ENCODE data around the gene FTL. TPM values are rescaled to one million over a fixed set of nuclear protein-coding genes. Genes with fewer than 3 reads are reported as not detected.

The FTL gene
- total RNA-seq, 2 experiments from 2014 or later = 1,296 to 1,324 TPM

DNA sequence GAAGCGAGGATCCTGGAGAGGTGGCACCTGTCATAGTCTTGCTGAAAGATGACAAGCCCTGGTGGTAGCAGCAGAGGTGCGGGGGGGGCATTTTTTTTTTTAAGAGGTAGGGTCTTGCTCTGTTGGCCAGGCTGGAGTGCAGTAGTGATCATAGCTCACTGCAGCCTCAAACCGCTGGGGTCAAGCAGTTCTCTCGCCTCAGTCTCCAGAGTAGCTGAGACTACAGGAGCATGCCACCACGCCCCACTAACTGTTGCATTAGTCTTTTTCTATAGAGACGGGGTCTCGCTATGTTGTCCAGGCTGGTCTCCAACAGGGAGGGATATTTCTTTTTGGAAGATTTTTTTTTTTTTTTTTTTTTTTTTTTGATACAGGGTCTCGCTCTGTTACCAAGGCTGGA lies 7.1 kb upstream of the FTL start:
- POLR2A ChIA-PET = no interaction called here
- H3K27ac Mint-ChIP-seq = no peak overlapping the region
- no peaks in the 10 kb centered on the region for H3K9me3 Mint-ChIP-seq
- TF ChIP-seq, protein P1, sequence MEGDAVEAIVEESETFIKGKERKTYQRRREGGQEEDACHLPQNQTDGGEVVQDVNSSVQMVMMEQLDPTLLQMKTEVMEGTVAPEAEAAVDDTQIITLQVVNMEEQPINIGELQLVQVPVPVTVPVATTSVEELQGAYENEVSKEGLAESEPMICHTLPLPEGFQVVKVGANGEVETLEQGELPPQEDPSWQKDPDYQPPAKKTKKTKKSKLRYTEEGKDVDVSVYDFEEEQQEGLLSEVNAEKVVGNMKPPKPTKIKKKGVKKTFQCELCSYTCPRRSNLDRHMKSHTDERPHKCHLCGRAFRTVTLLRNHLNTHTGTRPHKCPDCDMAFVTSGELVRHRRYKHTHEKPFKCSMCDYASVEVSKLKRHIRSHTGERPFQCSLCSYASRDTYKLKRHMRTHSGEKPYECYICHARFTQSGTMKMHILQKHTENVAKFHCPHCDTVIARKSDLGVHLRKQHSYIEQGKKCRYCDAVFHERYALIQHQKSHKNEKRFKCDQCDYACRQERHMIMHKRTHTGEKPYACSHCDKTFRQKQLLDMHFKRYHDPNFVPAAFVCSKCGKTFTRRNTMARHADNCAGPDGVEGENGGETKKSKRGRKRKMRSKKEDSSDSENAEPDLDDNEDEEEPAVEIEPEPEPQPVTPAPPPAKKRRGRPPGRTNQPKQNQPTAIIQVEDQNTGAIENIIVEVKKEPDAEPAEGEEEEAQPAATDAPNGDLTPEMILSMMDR (IDR thresholded peaks at IDR 0.05) = no peak
- peaks cover 53% of the 10 kb centered on the region for H3K4me1 Mint-ChIP-seq (ENCODE audit: low read depth)
- intact Hi-C loops (cut with micrococcal nuclease) = no loop called here
- H3K36me3 Mint-ChIP-seq (ENCODE audit: low read depth) = peaks cover 44% of the 10 kb centered on the region
- no peak overlapping the region for H3K4me3 Mint-ChIP-seq
- H3K27me3 Mint-ChIP-seq = no peaks in the 10 kb centered on the region
- no peak for DNase-seq
- CTCF ChIA-PET = no interaction called here
- ATAC-seq = no peak

DNA sequence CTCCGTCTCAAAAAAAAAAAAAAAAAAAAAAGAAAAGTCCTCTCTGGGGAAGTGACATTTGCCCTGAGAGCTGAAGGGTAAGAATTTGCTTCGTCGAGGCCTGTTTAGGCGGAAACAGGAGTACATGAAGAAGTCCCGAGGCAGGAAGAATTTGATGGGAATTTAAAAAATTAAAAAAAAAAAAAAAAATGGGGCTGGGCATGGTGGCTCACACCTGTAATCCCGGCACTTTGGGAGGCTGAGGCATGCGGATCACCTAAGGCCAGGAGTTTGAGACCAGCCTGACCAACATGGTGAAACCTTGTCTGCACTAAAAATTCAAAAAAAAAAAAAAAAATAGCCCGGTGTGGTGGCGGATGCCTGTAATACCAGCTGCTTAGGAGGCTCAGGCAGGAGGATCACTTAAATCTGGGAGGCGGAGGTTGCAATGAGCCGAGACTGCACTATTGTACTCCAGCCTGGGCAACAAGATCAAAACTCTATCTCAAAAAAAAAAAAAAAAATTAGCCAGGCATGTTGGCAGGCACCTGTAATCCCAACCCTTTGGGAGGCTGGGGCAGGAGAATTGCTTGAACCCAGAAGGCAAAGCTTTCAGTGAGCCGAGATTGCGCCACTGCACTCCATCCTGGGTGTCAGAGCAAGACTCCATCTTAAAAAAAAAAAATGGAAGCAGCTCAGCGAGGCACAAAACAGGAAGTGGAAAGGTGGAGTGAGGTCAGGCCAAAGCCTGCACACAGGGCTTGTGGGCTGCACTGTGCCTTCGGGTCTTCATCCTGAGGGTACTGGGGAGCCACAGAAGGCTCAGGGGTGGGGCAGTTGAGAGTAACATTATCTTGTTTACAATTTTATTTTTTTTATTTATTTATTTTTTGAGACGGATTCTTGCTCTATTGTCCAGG lies 5.5 kb upstream of the FTL start:
- H3K27me3 Mint-ChIP-seq = no peaks in the 10 kb centered on the region
- CTCF ChIA-PET = interaction anchor here (1.3 kb wide), 1 partner anchor 11 kb away, joined by 6 read pairs; no protein-coding TSS in a partner anchor
- no peaks in the 10 kb centered on the region for H3K9me3 Mint-ChIP-seq
- H3K27ac Mint-ChIP-seq = no peak overlapping the region
- H3K4me3 Mint-ChIP-seq = no peak overlapping the region
- peaks cover 44% of the 10 kb centered on the region for H3K36me3 Mint-ChIP-seq (ENCODE audit: low read depth)
- TF ChIP-seq, protein P1 (IDR thresholded peaks at IDR 0.05) = no peak
- intact Hi-C loops (cut with micrococcal nuclease) = loop anchor here (10.0 kb wide), 1 partner anchor 85 kb away; the partner anchor contains the start of gene PPP1R15A
- DNase-seq = peak; percentile 47
- ATAC-seq = no peak
- H3K4me1 Mint-ChIP-seq (ENCODE audit: low read depth) = peaks cover 63% of the 10 kb centered on the region
- POLR2A ChIA-PET = no interaction called here

DNA sequence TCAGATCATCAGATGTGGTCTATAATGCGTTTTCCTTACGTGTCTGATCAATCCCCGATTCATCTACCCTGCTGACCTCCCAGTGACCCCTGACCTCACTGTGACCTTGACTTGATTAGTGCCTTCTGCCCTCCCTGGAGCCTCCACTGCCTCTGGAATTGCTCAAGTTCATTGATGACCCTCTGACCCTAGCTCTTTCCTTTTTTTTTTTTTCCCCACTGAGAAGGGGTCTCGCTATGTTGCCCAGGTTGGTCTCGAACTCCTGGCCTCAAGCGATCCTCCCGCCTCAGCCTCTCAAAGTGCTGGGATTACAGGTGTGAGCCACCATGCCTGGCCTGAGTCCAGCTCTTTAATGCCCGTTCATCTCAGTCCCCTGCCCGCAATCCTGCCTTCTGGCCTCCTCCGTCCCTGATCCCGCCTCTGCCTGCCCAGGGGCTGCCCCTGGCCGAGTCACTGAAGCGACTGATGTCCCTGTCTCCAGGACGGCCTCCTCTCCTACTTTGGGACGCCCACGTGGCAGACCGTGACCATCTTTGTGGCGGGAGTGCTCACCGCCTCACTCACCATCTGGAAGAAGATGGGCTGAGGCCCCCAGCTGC lies 4.0 kb upstream of the FTL start:
- ATAC-seq (no peak), DNase-seq (peak; percentile 52)
- H3K4me3 Mint-ChIP-seq = peak overlapping the region; percentile 98
- H3K36me3 Mint-ChIP-seq (ENCODE audit: low read depth) = peaks cover 42% of the 10 kb centered on the region
- CTCF ChIA-PET = interaction anchor here (0.8 kb wide), 1 partner anchor 36 kb away, joined by 4 read pairs; no protein-coding TSS in a partner anchor
- H3K27ac Mint-ChIP-seq = peak overlapping the region; percentile 9
- H3K27me3 Mint-ChIP-seq = no peaks in the 10 kb centered on the region
- TF ChIP-seq, protein P1 (IDR thresholded peaks at IDR 0.05) = no peak
- H3K4me1 Mint-ChIP-seq (ENCODE audit: low read depth) = peaks cover 57% of the 10 kb centered on the region
- POLR2A ChIA-PET = interaction anchor here (0.5 to 1.5 kb wide), 5 partner anchors 8 to 89 kb away, joined by 3 to 6 read pairs (median 4); partner anchors contain the start of gene PPP1R15A
- intact Hi-C loops (cut with micrococcal nuclease) = loop anchor here (10.0 kb wide), 1 partner anchor 86 kb away; the partner anchor contains the start of gene PPP1R15A
- H3K9me3 Mint-ChIP-seq = no peaks in the 10 kb centered on the region

DNA sequence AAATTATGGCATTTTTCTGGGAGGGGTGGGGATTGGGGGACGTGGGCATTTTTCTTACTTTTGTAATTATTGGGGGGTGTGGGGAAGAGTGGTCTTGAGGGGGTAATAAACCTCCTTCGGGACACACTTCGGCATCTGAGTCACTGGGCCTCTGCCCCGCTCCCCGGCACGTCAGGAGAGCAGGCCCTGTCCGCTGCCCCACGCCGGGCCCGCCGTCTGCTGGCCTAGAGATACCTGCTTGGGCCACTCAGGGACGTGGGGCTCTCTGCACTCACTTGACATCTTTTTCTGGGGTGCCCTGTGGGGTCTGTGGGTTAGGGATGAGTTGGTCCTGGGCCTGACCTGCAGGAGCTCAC lies 3.5 kb upstream of the FTL start:
- H3K4me3 Mint-ChIP-seq = peak overlapping the region; percentile 98
- no peak for ATAC-seq
- H3K27me3 Mint-ChIP-seq = no peaks in the 10 kb centered on the region
- peaks cover 57% of the 10 kb centered on the region for H3K4me1 Mint-ChIP-seq (ENCODE audit: low read depth)
- no peaks in the 10 kb centered on the region for H3K9me3 Mint-ChIP-seq
- TF ChIP-seq, protein P1 (IDR thresholded peaks at IDR 0.05) = no peak
- H3K36me3 Mint-ChIP-seq (ENCODE audit: low read depth) = peaks cover 44% of the 10 kb centered on the region
- POLR2A ChIA-PET = interaction anchor here (1.0 to 1.5 kb wide), 5 partner anchors 8 to 89 kb away, joined by 3 to 6 read pairs (median 4); partner anchors contain the start of gene PPP1R15A
- intact Hi-C loops (cut with micrococcal nuclease) = loop anchor here (10.0 kb wide), 1 partner anchor 87 kb away; the partner anchor contains the start of gene PPP1R15A
- CTCF ChIA-PET = interaction anchor here (1.1 kb wide), 1 partner anchor 174 kb away, joined by 6 read pairs; no protein-coding TSS in a partner anchor
- DNase-seq = no peak
- peak overlapping the region; percentile 100 for H3K27ac Mint-ChIP-seq
